ENCODE data around the gene SCGN. TPM values are rescaled to one million over a fixed set of nuclear protein-coding genes. Genes with fewer than 3 reads are reported as not detected.

Gene SCGN
- total and polyA plus RNA-seq, 5 donors from 2014 or later: not detected

GRCh38 chr6:25715794-25716193 is 63.8 kb downstream of the SCGN start:
- DNase-seq (no peak), ATAC-seq (ENCODE audit: low read depth in 2 of 2) (no peak)
- Histone ChIP-seq H3K27ac (ENCODE audit: insufficient read depth, low read length, poor library complexity, severe bottlenecking) (no peak overlapping the region), H3K9me3 (ENCODE audit: control insufficient read depth in 2 of 2, low read length in 2 of 2) (no peaks in the 10 kb centered on the region), H3K27me3 (ENCODE audit: control insufficient read depth, insufficient read depth, low read length) (no peaks in the 10 kb centered on the region), H3K4me1 (ENCODE audit: control insufficient read depth, insufficient read depth, low read length, poor library complexity, severe bottlenecking) (no peaks in the 10 kb centered on the region), H3K36me3 (ENCODE audit: control insufficient read depth, insufficient read depth, low read length) (no peaks in the 10 kb centered on the region), H3K4me3 (ENCODE audit: low read depth, low read length) (no peak overlapping the region)
- no peak overlapping the region for H3K4me3 Mint-ChIP-seq
- no peak overlapping the region for H3K27ac Mint-ChIP-seq
- H3K4me1 Mint-ChIP-seq: peaks cover 0 to 4% (median 0%) of the 10 kb centered on the region in 4 donors
- H3K27me3 Mint-ChIP-seq: peaks cover 27% of the 10 kb centered on the region
- H3K9me3 Mint-ChIP-seq: no peaks in the 10 kb centered on the region
- no peaks in the 10 kb centered on the region for H3K36me3 Mint-ChIP-seq

- DNase-seq (peak in 2 of 3 donors; percentile 20 to 26), ATAC-seq (ENCODE audit: low read depth in 2 of 2) (no peak)
- H3K36me3 ChIP-seq (ENCODE audit: control insufficient read depth, insufficient read depth, low read length): no peaks in the 10 kb centered on the region
- no peaks in the 10 kb centered on the region for H3K4me1 ChIP-seq (ENCODE audit: control insufficient read depth, insufficient read depth, low read length, poor library complexity, severe bottlenecking)
- no peaks in the 10 kb centered on the region for H3K36me3 Mint-ChIP-seq
- no peak overlapping the region for H3K27ac Mint-ChIP-seq
- no peaks in the 10 kb centered on the region for H3K27me3 ChIP-seq (ENCODE audit: control insufficient read depth, insufficient read depth, low read length)
- H3K4me3 Mint-ChIP-seq: no peak overlapping the region
- no peaks in the 10 kb centered on the region for H3K9me3 ChIP-seq (ENCODE audit: control insufficient read depth in 2 of 2, low read length in 2 of 2)
- H3K4me1 Mint-ChIP-seq: peaks cover 0 to 4% (median 0%) of the 10 kb centered on the region in 4 donors
- peaks cover 34% of the 10 kb centered on the region for H3K27me3 Mint-ChIP-seq
- no peak overlapping the region for H3K4me3 ChIP-seq (ENCODE audit: low read depth, low read length)
- no peaks in the 10 kb centered on the region for H3K9me3 Mint-ChIP-seq
- H3K27ac ChIP-seq (ENCODE audit: insufficient read depth, low read length, poor library complexity, severe bottlenecking): no peak overlapping the region
Measured at GRCh38 chr6:25717866-25718740, 66.1 kb downstream of the SCGN start.

- H3K4me1 ChIP-seq (ENCODE audit: control insufficient read depth, insufficient read depth, low read length, poor library complexity, severe bottlenecking): no peaks in the 10 kb centered on the region
- Mint-ChIP-seq H3K27me3 (peaks cover 28% of the 10 kb centered on the region), H3K9me3 (peaks cover 0 to 2% (median 0%) of the 10 kb centered on the region in 7 donors), H3K4me3 (no peak overlapping the region), H3K4me1 (no peaks in the 10 kb centered on the region), H3K36me3 (no peaks in the 10 kb centered on the region), H3K27ac (no peak overlapping the region)
- H3K36me3 ChIP-seq (ENCODE audit: control insufficient read depth, insufficient read depth, low read length): no peaks in the 10 kb centered on the region
- peaks cover 14% of the 10 kb centered on the region for H3K27me3 ChIP-seq (ENCODE audit: control insufficient read depth, insufficient read depth, low read length)
- ATAC-seq (ENCODE audit: low read depth in 2 of 2) (no peak), DNase-seq (no peak)
- H3K9me3 ChIP-seq (ENCODE audit: control insufficient read depth in 2 of 2, low read length in 2 of 2): no peaks in the 10 kb centered on the region
- H3K4me3 ChIP-seq (ENCODE audit: low read depth, low read length): no peak overlapping the region
- no peak overlapping the region for H3K27ac ChIP-seq (ENCODE audit: insufficient read depth, low read length, poor library complexity, severe bottlenecking)
Measured at GRCh38 chr6:25726122-25726911, 74.3 kb downstream of the SCGN start.

GRCh38 chr6:25727028-25727427 is 75.0 kb downstream of the SCGN start:
- Histone ChIP-seq H3K27ac (ENCODE audit: insufficient read depth, low read length, poor library complexity, severe bottlenecking) (no peak overlapping the region), H3K36me3 (ENCODE audit: control insufficient read depth, insufficient read depth, low read length) (no peaks in the 10 kb centered on the region), H3K4me3 (ENCODE audit: low read depth, low read length) (no peak overlapping the region), H3K9me3 (ENCODE audit: control insufficient read depth in 2 of 2, low read length in 2 of 2) (no peaks in the 10 kb centered on the region), H3K27me3 (ENCODE audit: control insufficient read depth, insufficient read depth, low read length) (peaks cover 14% of the 10 kb centered on the region), H3K4me1 (ENCODE audit: control insufficient read depth, insufficient read depth, low read length, poor library complexity, severe bottlenecking) (no peaks in the 10 kb centered on the region)
- Mint-ChIP-seq H3K9me3 (peaks cover 0 to 2% (median 0%) of the 10 kb centered on the region in 7 donors), H3K27ac (no peak overlapping the region), H3K4me3 (no peak overlapping the region), H3K27me3 (peaks cover 28% of the 10 kb centered on the region), H3K36me3 (no peaks in the 10 kb centered on the region), H3K4me1 (no peaks in the 10 kb centered on the region)
- DNase-seq (no peak), ATAC-seq (ENCODE audit: low read depth in 2 of 2) (no peak)

- H3K36me3 ChIP-seq (ENCODE audit: control insufficient read depth, insufficient read depth, low read length): no peaks in the 10 kb centered on the region
- ATAC-seq (ENCODE audit: low read depth in 2 of 2) (no peak), DNase-seq (no peak)
- H3K27ac ChIP-seq (ENCODE audit: insufficient read depth, low read length, poor library complexity, severe bottlenecking): no peak overlapping the region
- no peaks in the 10 kb centered on the region for H3K36me3 Mint-ChIP-seq
- H3K9me3 ChIP-seq (ENCODE audit: control insufficient read depth in 2 of 2, low read length in 2 of 2): no peaks in the 10 kb centered on the region
- H3K4me1 ChIP-seq (ENCODE audit: control insufficient read depth, insufficient read depth, low read length, poor library complexity, severe bottlenecking): no peaks in the 10 kb centered on the region
- H3K27ac Mint-ChIP-seq: no peak overlapping the region
- H3K9me3 Mint-ChIP-seq: peaks cover 0 to 4% (median 1%) of the 10 kb centered on the region in 7 donors
- no peak overlapping the region for H3K4me3 Mint-ChIP-seq
- no peaks in the 10 kb centered on the region for H3K4me1 Mint-ChIP-seq
- no peak overlapping the region for H3K4me3 ChIP-seq (ENCODE audit: low read depth, low read length)
- H3K27me3 Mint-ChIP-seq: peaks cover 35% of the 10 kb centered on the region
- H3K27me3 ChIP-seq (ENCODE audit: control insufficient read depth, insufficient read depth, low read length): peaks cover 21% of the 10 kb centered on the region
Measured at GRCh38 chr6:25730907-25731306, 78.9 kb downstream of the SCGN start.

- Mint-ChIP-seq H3K9me3 (peaks cover 0 to 6% (median 2%) of the 10 kb centered on the region in 7 donors), H3K27ac (no peak overlapping the region), H3K4me3 (no peak overlapping the region), H3K36me3 (no peaks in the 10 kb centered on the region), H3K4me1 (no peaks in the 10 kb centered on the region), H3K27me3 (peaks cover 39% of the 10 kb centered on the region)
- H3K36me3 ChIP-seq (ENCODE audit: control insufficient read depth, insufficient read depth, low read length): no peaks in the 10 kb centered on the region
- no peak overlapping the region for H3K4me3 ChIP-seq (ENCODE audit: low read depth, low read length)
- H3K27me3 ChIP-seq (ENCODE audit: control insufficient read depth, insufficient read depth, low read length): peaks cover 22% of the 10 kb centered on the region
- H3K27ac ChIP-seq (ENCODE audit: insufficient read depth, low read length, poor library complexity, severe bottlenecking): no peak overlapping the region
- H3K4me1 ChIP-seq (ENCODE audit: control insufficient read depth, insufficient read depth, low read length, poor library complexity, severe bottlenecking): no peaks in the 10 kb centered on the region
- ATAC-seq (ENCODE audit: low read depth in 2 of 2) (no peak), DNase-seq (no peak)
- H3K9me3 ChIP-seq (ENCODE audit: control insufficient read depth in 2 of 2, low read length in 2 of 2): peaks cover under 1 to 6% of the 10 kb centered on the region in 2 experiments
Measured at GRCh38 chr6:25731721-25732120, 79.7 kb downstream of the SCGN start.

GRCh38 chr6:25732468-25733198 is 80.6 kb downstream of the SCGN start:
- peaks cover 0 to 14% (median 5%) of the 10 kb centered on the region in 7 donors for H3K9me3 Mint-ChIP-seq
- no peak overlapping the region for H3K27ac Mint-ChIP-seq
- H3K4me1 Mint-ChIP-seq: no peaks in the 10 kb centered on the region
- Histone ChIP-seq H3K27me3 (ENCODE audit: control insufficient read depth, insufficient read depth, low read length) (peaks cover 25% of the 10 kb centered on the region), H3K4me1 (ENCODE audit: control insufficient read depth, insufficient read depth, low read length, poor library complexity, severe bottlenecking) (no peaks in the 10 kb centered on the region), H3K4me3 (ENCODE audit: low read depth, low read length) (no peak overlapping the region), H3K36me3 (ENCODE audit: control insufficient read depth, insufficient read depth, low read length) (no peaks in the 10 kb centered on the region), H3K27ac (ENCODE audit: insufficient read depth, low read length, poor library complexity, severe bottlenecking) (no peak overlapping the region), H3K9me3 (ENCODE audit: control insufficient read depth in 2 of 2, low read length in 2 of 2) (peaks cover 10 to 13% of the 10 kb centered on the region in 2 experiments)
- DNase-seq (no peak), ATAC-seq (ENCODE audit: low read depth in 2 of 2) (no peak)
- H3K36me3 Mint-ChIP-seq: no peaks in the 10 kb centered on the region
- no peak overlapping the region for H3K4me3 Mint-ChIP-seq
- peaks cover 47% of the 10 kb centered on the region for H3K27me3 Mint-ChIP-seq
